ENCODE measurements around the gene OR2T35. TPM values are rescaled to one million over a fixed set of nuclear protein-coding genes. Genes with fewer than 3 reads are reported as not detected.

OR2T35 gene
- total and polyA plus RNA-seq, 2 experiments from 2014 or later = not detected

- no peak for TF ChIP-seq CTCF (conservative IDR thresholded peaks at IDR 0.05; ENCODE audit: low read depth in 2 of 2)
- TF ChIP-seq EZH2 (IDR thresholded peaks at IDR 0.05; ENCODE audit: low read depth, unreplicated experiment) = no peak
- TF ChIP-seq ZNF114 (CRISPR knock-in tag; IDR thresholded peaks at IDR 0.05) = no peak
- TF ChIP-seq STAT1 (IDR thresholded peaks at IDR 0.05; ENCODE audit: unreplicated experiment) = no peak
Measured at GRCh38 chr1:248691567-248692155, 46.6 kb upstream of the OR2T35 start (continued).

- H3K36me3 ChIP-seq (ENCODE audit: insufficient read depth) = no peaks in the 10 kb centered on the region
- no peak overlapping the region for H3K27ac ChIP-seq (ENCODE audit: low read depth)
- Mint-ChIP-seq H3K27me3 (ENCODE audit: insufficient read depth, low read depth, poor library complexity) (peaks cover 2% of the 10 kb centered on the region), H3K4me1 (no peaks in the 10 kb centered on the region), H3K9me3 (peaks cover 88% of the 10 kb centered on the region), H3K4me3 (no peak overlapping the region), H3K36me3 (ENCODE audit: low read depth) (peaks cover 32% of the 10 kb centered on the region), H3K27ac (no peak overlapping the region)
- no peaks in the 10 kb centered on the region for H3K79me2 ChIP-seq (replicated peaks; ENCODE audit: insufficient read depth)
- H3K4me2 ChIP-seq = no peak overlapping the region
- H3F3A ChIP-seq (replicated peaks; ENCODE audit: low read depth) = no peaks in the 10 kb centered on the region
- no peak for ATAC-seq
- no peak overlapping the region for H2AFZ ChIP-seq
- DNase-seq (ENCODE audit: low spot score) = no peak
- H3K4me3 ChIP-seq = no peak overlapping the region
- H4K20me1 ChIP-seq (replicated peaks; ENCODE audit: insufficient read depth) = no peaks in the 10 kb centered on the region
- no peaks in the 10 kb centered on the region for H3K27me3 ChIP-seq (ENCODE audit: insufficient read depth)
- H3K4me1 ChIP-seq (ENCODE audit: insufficient read depth) = no peaks in the 10 kb centered on the region
- H3K9me2 ChIP-seq (ENCODE audit: insufficient read depth) = no peaks in the 10 kb centered on the region
- TF ChIP-seq CREB1 (CRISPR knock-in tag; IDR thresholded peaks at IDR 0.05; ENCODE audit: low read depth) (no peak), ZNF331 (CRISPR knock-in tag; IDR thresholded peaks at IDR 0.05; ENCODE audit: low read depth) (no peak), CTCF (conservative IDR thresholded peaks at IDR 0.05; ENCODE audit: low read depth in 2 of 2) (no peak), STAT1 (IDR thresholded peaks at IDR 0.05; ENCODE audit: unreplicated experiment) (no peak), ZNF462 (CRISPR knock-in tag; IDR thresholded peaks at IDR 0.05) (no peak), EZH2phosphoT487 (IDR thresholded peaks at IDR 0.05; ENCODE audit: unreplicated experiment) (no peak), NANOG (IDR thresholded peaks at IDR 0.05; ENCODE audit: borderline replicate concordance) (no peak)
Measured at GRCh38 chr1:248688527-248689298, 43.6 kb upstream of the OR2T35 start.

Data from GM23338 (cell line).